ACC112 (cell line): ENCODE results near the gene CXXC5.
A peak's percentile ranks its signal among the peaks of the same experiment; 100 is the strongest.

Source experiments
- H2AFZ ChIP-seq: fragments of 200-600 bp; sonication (generic); one replicate; pipeline ENCODE4 v1.6.0; 2017; ENCODE audit warnings: antibody characterized with exemption, low read length; ENCODE audit not compliant: unreplicated experiment
- H3K27ac ChIP-seq: fragments of 200-600 bp; sonication (generic); 2 replicates; pipeline ENCODE4 v1.5.1; 2014; ENCODE audit warnings: low read depth, mild to moderate bottlenecking, antibody characterized with exemption, low read length, moderate library complexity
- H3K27me3 ChIP-seq: fragments of 200-600 bp; sonication (generic); 2 replicates; pipeline ENCODE4 v1.6.1; 2014; ENCODE audit warnings: mild to moderate bottlenecking, antibody characterized with exemption, low read length, moderate library complexity, mixed read lengths; ENCODE audit not compliant: insufficient read depth
- H3K36me3 ChIP-seq: fragments of 200-600 bp; sonication (generic); 2 replicates; pipeline ENCODE4 v1.6.1; 2016; ENCODE audit warnings: mild to moderate bottlenecking, antibody characterized with exemption, low read length, moderate library complexity, mixed read lengths; ENCODE audit not compliant: insufficient read depth
- H3K4me1 ChIP-seq: fragments of 200-600 bp; sonication (generic); one replicate; pipeline ENCODE4 v1.6.1; 2016; ENCODE audit warnings: low read length, mixed read lengths; ENCODE audit not compliant: insufficient read depth, unreplicated experiment, control insufficient read depth
- H3K4me3 ChIP-seq: fragments of 200-600 bp; sonication (generic); 2 replicates; pipeline ENCODE4 v1.5.1; 2014; ENCODE audit warnings: mild to moderate bottlenecking, low read depth, low read length
- H3K79me2 ChIP-seq: fragments of 200-600 bp; sonication (generic); one replicate; pipeline ENCODE4 v1.6.0; 2016; ENCODE audit warnings: low read length; ENCODE audit not compliant: control insufficient read depth, unreplicated experiment, insufficient read depth

The CXXC5 gene

GRCh38 chr5:139690803-139691629 lies 42.9 kb downstream of the CXXC5 start:
- Histone ChIP-seq H3K36me3 (no peaks in the 10 kb centered on the region), H3K4me3 (no peak overlapping the region), H3K4me1 (peaks cover 32% of the 10 kb centered on the region), H3K79me2 (no peaks in the 10 kb centered on the region), H2AFZ (no peak overlapping the region), H3K27me3 (no peaks in the 10 kb centered on the region), H3K27ac (peak overlapping the region; percentile 48)

- Histone ChIP-seq H3K79me2 (no peaks in the 10 kb centered on the region), H3K4me1 (peaks cover 43% of the 10 kb centered on the region), H3K27ac (no peak overlapping the region), H2AFZ (no peak overlapping the region), H3K4me3 (no peak overlapping the region), H3K27me3 (no peaks in the 10 kb centered on the region), H3K36me3 (no peaks in the 10 kb centered on the region)
These were observed 44.0 kb downstream of the CXXC5 start for GRCh38 chr5:139692148-139692547.

- H3K27ac ChIP-seq = no peak overlapping the region
- H3K4me3 ChIP-seq = no peak overlapping the region
- no peaks in the 10 kb centered on the region for H3K27me3 ChIP-seq
- H2AFZ ChIP-seq = no peak overlapping the region
- H3K4me1 ChIP-seq = peaks cover 49% of the 10 kb centered on the region
- H3K79me2 ChIP-seq = no peaks in the 10 kb centered on the region
- no peaks in the 10 kb centered on the region for H3K36me3 ChIP-seq
These were observed 44.6 kb downstream of the CXXC5 start for GRCh38 chr5:139692679-139693308.

GRCh38 chr5:139693676-139694364 lies 45.7 kb downstream of the CXXC5 start:
- Histone ChIP-seq H3K4me1 (peaks cover 57% of the 10 kb centered on the region), H3K36me3 (no peaks in the 10 kb centered on the region), H2AFZ (no peak overlapping the region), H3K79me2 (no peaks in the 10 kb centered on the region), H3K27ac (peak overlapping the region; percentile 51; the same call in 1 of the 2 replicates), H3K4me3 (no peak overlapping the region), H3K27me3 (no peaks in the 10 kb centered on the region)

- no peak overlapping the region for H3K4me3 ChIP-seq
- peaks cover 54% of the 10 kb centered on the region for H3K4me1 ChIP-seq
- H3K79me2 ChIP-seq = no peaks in the 10 kb centered on the region
- peak overlapping the region; percentile 51 for H3K27ac ChIP-seq
- no peaks in the 10 kb centered on the region for H3K36me3 ChIP-seq
- no peak overlapping the region for H2AFZ ChIP-seq
- H3K27me3 ChIP-seq = no peaks in the 10 kb centered on the region
These were observed 46.5 kb downstream of the CXXC5 start for GRCh38 chr5:139694556-139695177.

- Histone ChIP-seq H3K4me1 (peaks cover 49% of the 10 kb centered on the region), H2AFZ (no peak overlapping the region), H3K36me3 (no peaks in the 10 kb centered on the region), H3K79me2 (no peaks in the 10 kb centered on the region), H3K27me3 (no peaks in the 10 kb centered on the region), H3K27ac (peak overlapping the region; percentile 51; the same call in 1 of the 2 replicates), H3K4me3 (no peak overlapping the region)
These were observed 47.0 kb downstream of the CXXC5 start for GRCh38 chr5:139695178-139695573.

GRCh38 chr5:139696167-139696893 lies 48.2 kb downstream of the CXXC5 start:
- H3K36me3 ChIP-seq = no peaks in the 10 kb centered on the region
- peaks cover 37% of the 10 kb centered on the region for H3K4me1 ChIP-seq
- H3K27me3 ChIP-seq = no peaks in the 10 kb centered on the region
- H3K79me2 ChIP-seq = no peaks in the 10 kb centered on the region
- peak overlapping the region; percentile 89 for H3K27ac ChIP-seq
- H2AFZ ChIP-seq = peak overlapping the region; percentile 64
- peak overlapping the region; percentile 77 for H3K4me3 ChIP-seq

GRCh38 chr5:139696894-139697658 lies 48.9 kb downstream of the CXXC5 start:
- H3K4me3 ChIP-seq = peak overlapping the region; percentile 77
- H2AFZ ChIP-seq = peak overlapping the region; percentile 64
- no peaks in the 10 kb centered on the region for H3K27me3 ChIP-seq
- no peaks in the 10 kb centered on the region for H3K36me3 ChIP-seq
- H3K4me1 ChIP-seq = peaks cover 37% of the 10 kb centered on the region
- no peaks in the 10 kb centered on the region for H3K79me2 ChIP-seq
- H3K27ac ChIP-seq = peak overlapping the region; percentile 89

GRCh38 chr5:139698490-139699146 lies 50.5 kb downstream of the CXXC5 start:
- Histone ChIP-seq H2AFZ (no peak overlapping the region), H3K79me2 (no peaks in the 10 kb centered on the region), H3K4me1 (peaks cover 29% of the 10 kb centered on the region), H3K4me3 (no peak overlapping the region), H3K27ac (no peak overlapping the region), H3K36me3 (no peaks in the 10 kb centered on the region), H3K27me3 (no peaks in the 10 kb centered on the region)
